Stimulated activated CD8-positive, alpha-beta memory T cell treated with anti-CD3 and anti-CD28 coated beads, Interleukin-2, amount 100 ng/mL, for 48 hours (primary cell): Measurements from ENCODE around the gene RFX7.

Experiments
- DNase-seq, 2 donors: peaks; one replicate each; pipeline ENCODE4 v3.0.0-alpha.2; 2020; ENCODE audit warnings: low read depth in 2 of 2

RFX7 gene

GRCh38 chr15:56045068-56045748 is 198.5 kb downstream of the RFX7 start:
- no peak for DNase-seq

- DNase-seq = no peak
These were observed 200.4 kb downstream of the RFX7 start for GRCh38 chr15:56042982-56043980.

GRCh38 chr15:56042498-56042897 is 201.2 kb downstream of the RFX7 start:
- DNase-seq = no peak

- no peak for DNase-seq
These were observed 201.6 kb downstream of the RFX7 start for GRCh38 chr15:56042031-56042430.

- DNase-seq = no peak
These were observed 203.3 kb downstream of the RFX7 start for GRCh38 chr15:56040081-56041035.

GRCh38 chr15:56038707-56039106 is 205.0 kb downstream of the RFX7 start:
- DNase-seq = no peak

GRCh38 chr15:56038015-56038414 is 205.7 kb downstream of the RFX7 start:
- DNase-seq = no peak
